OCI-LY1 (cell line): ENCODE measurements around the gene RASL11B.

ENCODE experiments used
- H2AFZ ChIP-seq: fragments of 200-600 bp; sonication (generic), shearing (Covaris generic); 2 replicates; pipeline ENCODE4 v1.6.0; 2014; ENCODE audit warnings: antibody characterized with exemption, mild to moderate bottlenecking, low read length
- H3F3A ChIP-seq: fragments of 200-600 bp; sonication (generic), shearing (Covaris generic); 2 replicates; pipeline ENCODE4 v1.6.0; 2014; ENCODE audit warnings: mild to moderate bottlenecking, antibody characterized with exemption, low read length, moderate library complexity; ENCODE audit not compliant: insufficient read depth
- H3K27ac ChIP-seq: fragments of 200-600 bp; sonication (generic); 2 replicates; pipeline ENCODE4 v1.5.1; 2014; ENCODE audit warnings: low read length, mixed run types, mild to moderate bottlenecking, low read depth; ENCODE audit not compliant: poor library complexity, severe bottlenecking
- H3K27me3 ChIP-seq: fragments of 200-600 bp; sonication (generic); 2 replicates; pipeline ENCODE4 v1.6.0; 2014; ENCODE audit warnings: antibody characterized with exemption, mild to moderate bottlenecking, low read length, moderate library complexity; ENCODE audit not compliant: insufficient read depth
- H3K36me3 ChIP-seq: fragments of 200-600 bp; sonication (generic); 2 replicates; pipeline ENCODE4 v1.6.1; 2014; ENCODE audit warnings: mild to moderate bottlenecking, antibody characterized with exemption, low read length, moderate library complexity, mixed read lengths; ENCODE audit not compliant: insufficient read depth
- H3K4me1 ChIP-seq: fragments of 200-600 bp; sonication (generic); 2 replicates; pipeline ENCODE4 v1.5.1; 2014; ENCODE audit warnings: mild to moderate bottlenecking, low read length, moderate library complexity; ENCODE audit not compliant: insufficient read depth, severe bottlenecking
- H3K4me2 ChIP-seq: fragments of 200-600 bp; sonication (generic), shearing (Covaris generic); 2 replicates; pipeline ENCODE4 v1.6.1; 2014; ENCODE audit warnings: low read length
- H3K4me3 ChIP-seq: fragments of 200-600 bp; sonication (generic); 2 replicates; pipeline ENCODE4 v1.5.1; 2014; ENCODE audit warnings: low read length, low read depth, mild to moderate bottlenecking, mixed read lengths; ENCODE audit not compliant: poor library complexity, severe bottlenecking
- H3K79me2 ChIP-seq: fragments of 200-600 bp; shearing (Covaris generic); 2 replicates; pipeline ENCODE4 v1.6.1; 2016; ENCODE audit warnings: mixed run types, low read length, mixed read lengths; ENCODE audit not compliant: insufficient read depth
- H3K9ac ChIP-seq: fragments of 200-600 bp; sonication (generic), shearing (Covaris generic); 2 replicates; pipeline ENCODE4 v1.6.1; 2014; ENCODE audit warnings: mild to moderate bottlenecking, low read length, mixed read lengths
- H3K9me2 ChIP-seq: fragments of 200-600 bp; sonication (generic), shearing (Covaris generic); 2 replicates; pipeline ENCODE4 v1.6.1; 2014; ENCODE audit warnings: low read depth, mild to moderate bottlenecking, low read length, mixed read lengths
- H3K9me3 ChIP-seq: fragments of 200-600 bp; shearing (Covaris generic); 2 replicates; pipeline ENCODE4 v1.6.1; 2014; ENCODE audit warnings: low read length, mixed read lengths
- H4K20me1 ChIP-seq: fragments of 200-600 bp; sonication (generic), shearing (Covaris generic); 2 replicates; pipeline ENCODE4 v1.6.0; 2016; ENCODE audit warnings: mild to moderate bottlenecking, low read length; ENCODE audit not compliant: insufficient read depth
- CTCF ChIP-seq: fragments of 200-600 bp; sonication (generic), shearing (Covaris generic); IDR thresholded peaks from 2 replicates; pipeline ENCODE4 v1.5.1; 2017; ENCODE audit warnings: mild to moderate bottlenecking, antibody characterized with exemption, low read length, moderate library complexity, mixed read lengths
- EZH2 ChIP-seq: fragments of 200-600 bp; sonication (generic), shearing (Covaris generic); IDR thresholded peaks from 2 replicates; pipeline ENCODE4 v1.8.0; 2017; ENCODE audit warnings: borderline replicate concordance, mixed run types, mild to moderate bottlenecking, antibody characterized with exemption, low read length, moderate library complexity, mixed read lengths

RASL11B gene

GRCh38 chr4:52836120-52836519 is 26.0 kb upstream of the RASL11B start:
- Histone ChIP-seq H3K36me3 (no peaks in the 10 kb centered on the region), H3F3A (no peaks in the 10 kb centered on the region), H2AFZ (no peak overlapping the region), H3K4me1 (no peaks in the 10 kb centered on the region), H3K79me2 (no peaks in the 10 kb centered on the region), H3K27me3 (no peaks in the 10 kb centered on the region), H3K9me3 (no peaks in the 10 kb centered on the region), H3K4me2 (no peak overlapping the region), H3K27ac (no peak overlapping the region), H3K9me2 (no peaks in the 10 kb centered on the region), H4K20me1 (no peaks in the 10 kb centered on the region), H3K9ac (no peak overlapping the region), H3K4me3 (no peak overlapping the region)
- TF ChIP-seq CTCF (no peak), EZH2 (no peak)

GRCh38 chr4:52836678-52837077 is 25.4 kb upstream of the RASL11B start:
- H3F3A ChIP-seq = no peaks in the 10 kb centered on the region
- TF ChIP-seq EZH2 (no peak), CTCF (no peak)
- H3K79me2 ChIP-seq = no peaks in the 10 kb centered on the region
- no peak overlapping the region for H3K27ac ChIP-seq
- no peaks in the 10 kb centered on the region for H3K27me3 ChIP-seq
- no peaks in the 10 kb centered on the region for H3K9me2 ChIP-seq
- H3K4me1 ChIP-seq = no peaks in the 10 kb centered on the region
- no peak overlapping the region for H3K4me3 ChIP-seq
- H3K9ac ChIP-seq = no peak overlapping the region
- no peaks in the 10 kb centered on the region for H4K20me1 ChIP-seq
- no peaks in the 10 kb centered on the region for H3K9me3 ChIP-seq
- no peak overlapping the region for H2AFZ ChIP-seq
- no peaks in the 10 kb centered on the region for H3K36me3 ChIP-seq
- H3K4me2 ChIP-seq = no peak overlapping the region

- Histone ChIP-seq H4K20me1 (no peaks in the 10 kb centered on the region), H2AFZ (no peak overlapping the region), H3F3A (no peaks in the 10 kb centered on the region), H3K9me3 (no peaks in the 10 kb centered on the region), H3K9ac (no peak overlapping the region), H3K4me1 (no peaks in the 10 kb centered on the region), H3K27me3 (no peaks in the 10 kb centered on the region), H3K79me2 (no peaks in the 10 kb centered on the region), H3K9me2 (no peaks in the 10 kb centered on the region), H3K27ac (no peak overlapping the region), H3K36me3 (no peaks in the 10 kb centered on the region), H3K4me2 (no peak overlapping the region), H3K4me3 (no peak overlapping the region)
- no peak for TF ChIP-seq EZH2
- no peak for TF ChIP-seq CTCF
These were observed 24.2 kb upstream of the RASL11B start for GRCh38 chr4:52837716-52838558.
